Liver (tissue), 9 donors: Measurements from ENCODE around the gene DAB1. TPM values are rescaled to one million over a fixed set of nuclear protein-coding genes. Genes with fewer than 3 reads are reported as not detected.

Experiments
- DNase-seq: peaks from one replicate; pipeline ENCODE4 v3.0.0-alpha.2; 2017; ENCODE audit warnings: low spot score
- H3K27ac ChIP-seq, 2 donors: one replicate each; pipeline ENCODE4 v1.7.0; 2013; ENCODE audit warnings: inconsistent platforms in 2 of 2, low read length in 2 of 2, control low read depth in 1 of 2, low read depth in 1 of 2, mild to moderate bottlenecking in 1 of 2
- H3K27me3 ChIP-seq, 4 donors: one replicate each; pipeline versions ENCODE4 v1.6.1 to v1.7.0; 2013; ENCODE audit warnings: low read length in 3 of 4, inconsistent platforms in 1 of 4, mild to moderate bottlenecking in 1 of 4, moderate library complexity in 1 of 4; ENCODE audit not compliant: control insufficient read depth in 4 of 4, insufficient read depth in 4 of 4
- H3K36me3 ChIP-seq, 4 donors: one replicate each; pipeline versions ENCODE4 v1.6.1 to v1.7.0; 2013; ENCODE audit warnings: low read length in 3 of 4, mild to moderate bottlenecking in 3 of 4, low read depth in 1 of 4, moderate library complexity in 1 of 4; ENCODE audit not compliant: control insufficient read depth in 4 of 4, insufficient read depth in 3 of 4
- H3K4me1 ChIP-seq, 4 donors: one replicate each; pipeline versions ENCODE4 v1.6.1 to v1.7.0; 2013; ENCODE audit warnings: low read length in 3 of 4, mild to moderate bottlenecking in 3 of 4, moderate library complexity in 1 of 4; ENCODE audit not compliant: control insufficient read depth in 4 of 4, insufficient read depth in 4 of 4
- H3K4me3 ChIP-seq, 3 donors: one replicate each; pipeline versions ENCODE4 v1.6.1 to v1.7.0; 2013; ENCODE audit warnings: low read length in 3 of 3, control low read depth in 1 of 3, low read depth in 1 of 3, mild to moderate bottlenecking in 1 of 3
- H3K9ac ChIP-seq, 2 donors: one replicate each; pipeline ENCODE4 v1.7.0; 2013; ENCODE audit warnings: low read length in 2 of 2, mild to moderate bottlenecking in 2 of 2, moderate library complexity in 2 of 2, control low read depth in 1 of 2, low read depth in 1 of 2
- H3K9me3 ChIP-seq, 4 donors: one replicate each; pipeline versions ENCODE4 v1.6.1 to v1.7.0; 2013; ENCODE audit warnings: low read length in 3 of 4; ENCODE audit not compliant: control insufficient read depth in 4 of 4
- ATF3 ChIP-seq: IDR thresholded peaks from 2 replicates; pipeline ENCODE4 v1.6.1; 2016; ENCODE audit warnings: antibody characterized with exemption
- CTCF ChIP-seq: fragments of 150-350 bp; IDR thresholded peaks from 2 replicates; pipeline ENCODE4 v1.5.1; 2017; ENCODE audit warnings: improper control_type of control experiment, low read depth, low read length; ENCODE audit not compliant: missing input control
- EGR1 ChIP-seq, 2 donors: IDR thresholded peaks; 2 replicates each; pipeline ENCODE4 v1.6.1; 2016 to 2018; ENCODE audit warnings: antibody characterized with exemption in 2 of 2, low read depth in 2 of 2
- FOXA1 ChIP-seq: IDR thresholded peaks from 2 replicates; pipeline ENCODE4 v1.6.1; 2016; ENCODE audit warnings: antibody characterized with exemption
- FOXA2 ChIP-seq: IDR thresholded peaks from 2 replicates; pipeline ENCODE4 v1.6.1; 2016; ENCODE audit warnings: antibody characterized with exemption
- GABPA ChIP-seq, 2 donors: IDR thresholded peaks in 1 of 2; conservative IDR thresholded peaks in 1 of 2; 2 replicates each; pipeline ENCODE4 v1.6.1; 2016; ENCODE audit warnings: antibody characterized with exemption in 2 of 2, mild to moderate bottlenecking in 1 of 2, moderate library complexity in 1 of 2
- HNF4A ChIP-seq, 2 donors: conservative IDR thresholded peaks; 2 replicates each; pipeline ENCODE4 v1.6.1; 2016; ENCODE audit warnings: antibody characterized with exemption in 2 of 2, mild to moderate bottlenecking in 2 of 2
- HNF4G ChIP-seq: IDR thresholded peaks from 2 replicates; pipeline ENCODE4 v1.6.1; 2016; ENCODE audit warnings: antibody characterized with exemption
- JUND ChIP-seq, 2 donors: IDR thresholded peaks; 2 replicates each; pipeline ENCODE4 v1.6.1; 2016; ENCODE audit warnings: antibody characterized with exemption in 2 of 2
- MAX ChIP-seq: IDR thresholded peaks from 2 replicates; pipeline ENCODE4 v1.6.1; 2016; ENCODE audit warnings: antibody characterized with exemption
- NR2F2 ChIP-seq: IDR thresholded peaks from 2 replicates; pipeline ENCODE4 v1.6.1; 2016; ENCODE audit warnings: antibody characterized with exemption
- RAD21 ChIP-seq, 2 donors: IDR thresholded peaks; 2 replicates each; pipeline ENCODE4 v1.6.1; 2016; ENCODE audit warnings: antibody characterized with exemption in 2 of 2, mild to moderate bottlenecking in 2 of 2
- REST ChIP-seq: IDR thresholded peaks from 2 replicates; pipeline ENCODE4 v1.6.1; 2016; ENCODE audit warnings: antibody characterized with exemption, mild to moderate bottlenecking
- RXRA ChIP-seq, 2 donors: IDR thresholded peaks; 2 replicates each; pipeline ENCODE4 v1.6.1; 2017 to 2018; ENCODE audit warnings: antibody characterized with exemption in 2 of 2, mild to moderate bottlenecking in 1 of 2
- SP1 ChIP-seq: IDR thresholded peaks from 2 replicates; pipeline ENCODE4 v1.6.1; 2018; ENCODE audit warnings: antibody characterized with exemption, mild to moderate bottlenecking
- TAF1 ChIP-seq: conservative IDR thresholded peaks from 2 replicates; pipeline ENCODE4 v1.6.1; 2016; ENCODE audit warnings: antibody characterized with exemption, mild to moderate bottlenecking
- ZBTB33 ChIP-seq: IDR thresholded peaks from 2 replicates; pipeline ENCODE4 v1.6.1; 2016; ENCODE audit warnings: antibody characterized with exemption
- WGBS: extraction: QIAGEN DNeasy Blood & Tissue Kit; methylation state at CpG from one replicate; pipeline ENCODE4 v1.1.7; 2013; 5-methylcytosine and 5-hydroxymethylcytosine counted together
- polyA plus RNA-seq, 2 donors: library from polyadenylated mRNA; stranded (reverse) in 1 of 2; unstranded in 1 of 2; fragments of 200-250 nt in 1 of 2; fragments of >200 nt in 1 of 2; fragmentation: Nextera tagmentation in 1 of 2; extraction: Ambion mirVana in 1 of 2; gene quantifications; one replicate each; pipeline versions ENCODE4 v1.2.1 to v1.2.3, GENCODE V29; 2013 to 2015
- total RNA-seq, 2 donors: library from RNA; depleted of rRNA; stranded (reverse); fragments of >200 nt; gene quantifications; one replicate each; pipeline ENCODE4 v1.2.3, GENCODE V29; 2014
- donor health status: healthy.
- donor health status: healthy.
- donor health status: healthy.
- donor health status: healthy.
- donor health status: healthy.

The DAB1 gene
- total and polyA plus RNA-seq, 4 donors: 0.54 to 1.7 (median 1.2) TPM

- TF ChIP-seq MAX: peak; percentile 94
Observed at GRCh38 chr1:57033222-57034001, 390.4 kb downstream of the DAB1 start (continued).

GRCh38 chr1:57026624-57027354 lies 397.1 kb downstream of the DAB1 start:
- Histone ChIP-seq H3K4me1 (peaks cover 0 to 2% (median 0%) of the 10 kb centered on the region in 4 donors), H3K27ac (no peak overlapping the region), H3K27me3 (no peaks in the 10 kb centered on the region), H3K4me3 (no peak overlapping the region), H3K9ac (no peak overlapping the region), H3K36me3 (no peaks in the 10 kb centered on the region), H3K9me3 (no peaks in the 10 kb centered on the region)
- no peak for DNase-seq
- no peak for TF ChIP-seq SP1
- no peak for TF ChIP-seq FOXA1
- no peak for TF ChIP-seq CTCF
- no peak for TF ChIP-seq HNF4A (conservative IDR thresholded peaks at IDR 0.05)
- no peak for TF ChIP-seq EGR1 (IDR thresholded peaks at IDR 0.05; ENCODE audit: low read depth in 2 of 2)
- TF ChIP-seq MAX: no peak
- TF ChIP-seq JUND (IDR thresholded peaks at IDR 0.05): no peak
- no peak for TF ChIP-seq RAD21 (IDR thresholded peaks at IDR 0.05)
- no peak for TF ChIP-seq TAF1
- TF ChIP-seq RXRA (IDR thresholded peaks at IDR 0.05): no peak
- TF ChIP-seq HNF4G: no peak
- no peak for TF ChIP-seq NR2F2
- no peak for TF ChIP-seq FOXA2
- 87% methylated on average over 4 of the region's 4 CpGs for WGBS

- no peaks in the 10 kb centered on the region for H3K4me1 ChIP-seq
- no peak overlapping the region for H3K4me3 ChIP-seq
- H3K9me3 ChIP-seq: no peaks in the 10 kb centered on the region
- no peaks in the 10 kb centered on the region for H3K36me3 ChIP-seq
- H3K27ac ChIP-seq: no peak overlapping the region
- H3K27me3 ChIP-seq: no peaks in the 10 kb centered on the region
- no peak for DNase-seq
- 80% methylated on average over 8 of the region's 8 CpGs for WGBS
- H3K9ac ChIP-seq: no peak overlapping the region
- TF ChIP-seq EGR1 (IDR thresholded peaks at IDR 0.05; ENCODE audit: low read depth in 2 of 2): no peak
- no peak for TF ChIP-seq MAX
- TF ChIP-seq REST: no peak
- no peak for TF ChIP-seq HNF4A (conservative IDR thresholded peaks at IDR 0.05)
- TF ChIP-seq TAF1: no peak
- TF ChIP-seq FOXA1: no peak
- no peak for TF ChIP-seq HNF4G
- TF ChIP-seq NR2F2: no peak
- TF ChIP-seq ATF3: no peak
- no peak for TF ChIP-seq FOXA2
- TF ChIP-seq SP1: no peak
- no peak for TF ChIP-seq GABPA (IDR thresholded peaks at IDR 0.05 in 1 of 2, conservative IDR thresholded peaks at IDR 0.05 in 1 of 2)
- no peak for TF ChIP-seq ZBTB33
- TF ChIP-seq JUND (IDR thresholded peaks at IDR 0.05): no peak
Observed at GRCh38 chr1:57024855-57025254, 399.0 kb downstream of the DAB1 start.
